GM19238 (cell line): ENCODE results near the gene EFR3B.

Source experiments
- DNase-seq: peaks from one replicate; pipeline ENCODE4 v3.0.0; 2011; ENCODE audit warnings: low spot score; ENCODE audit not compliant: insufficient read length

The EFR3B gene

GRCh38 chr2:25034081-25034480, 7.8 kb upstream of the EFR3B start:
- no peak for DNase-seq

- DNase-seq: no peak
These were observed 6.2 kb upstream of the EFR3B start for GRCh38 chr2:25035537-25036220.

GRCh38 chr2:25036221-25036559, 5.7 kb upstream of the EFR3B start:
- DNase-seq: no peak

GRCh38 chr2:25039126-25039525, 2.8 kb upstream of the EFR3B start:
- no peak for DNase-seq

GRCh38 chr2:25041307-25041927, 459 bp upstream of the EFR3B start:
- peak; percentile 32 for DNase-seq

GRCh38 chr2:25042321-25043240, 705 bp downstream of the EFR3B start:
- no peak for DNase-seq

- no peak for DNase-seq
These were observed 1.5 kb downstream of the EFR3B start for GRCh38 chr2:25043241-25043867.

- DNase-seq: no peak
These were observed 2.1 kb downstream of the EFR3B start for GRCh38 chr2:25044011-25044410.

GRCh38 chr2:25044990-25045389, 3.1 kb downstream of the EFR3B start:
- DNase-seq: no peak

- DNase-seq: no peak
These were observed 7.5 kb downstream of the EFR3B start for GRCh38 chr2:25049422-25049821.

- no peak for DNase-seq
These were observed 8.3 kb downstream of the EFR3B start for GRCh38 chr2:25050128-25050527.

GRCh38 chr2:25053041-25053440, 11.2 kb downstream of the EFR3B start:
- DNase-seq: no peak

GRCh38 chr2:25054720-25055119, 12.8 kb downstream of the EFR3B start:
- no peak for DNase-seq

GRCh38 chr2:25055376-25055920, 13.6 kb downstream of the EFR3B start:
- DNase-seq: no peak

- DNase-seq: no peak
These were observed 14.4 kb downstream of the EFR3B start for GRCh38 chr2:25056098-25056821.

GRCh38 chr2:25062511-25062917, 20.6 kb downstream of the EFR3B start:
- no peak for DNase-seq

- DNase-seq: no peak
These were observed 22.2 kb downstream of the EFR3B start for GRCh38 chr2:25063876-25064660.

GRCh38 chr2:25065768-25066167, 23.9 kb downstream of the EFR3B start:
- DNase-seq: no peak

GRCh38 chr2:25066455-25066854, 24.6 kb downstream of the EFR3B start:
- no peak for DNase-seq

- DNase-seq: no peak
These were observed 26.3 kb downstream of the EFR3B start for GRCh38 chr2:25068217-25068616.
